Measurements from ENCODE around the gene IL17B.
"Not testable (repeated sequence)": the region's sequence is repeated elsewhere in the genome, so short reads cannot be mapped to it uniquely, and the experiment has no call there.

Gene IL17B

DNA sequence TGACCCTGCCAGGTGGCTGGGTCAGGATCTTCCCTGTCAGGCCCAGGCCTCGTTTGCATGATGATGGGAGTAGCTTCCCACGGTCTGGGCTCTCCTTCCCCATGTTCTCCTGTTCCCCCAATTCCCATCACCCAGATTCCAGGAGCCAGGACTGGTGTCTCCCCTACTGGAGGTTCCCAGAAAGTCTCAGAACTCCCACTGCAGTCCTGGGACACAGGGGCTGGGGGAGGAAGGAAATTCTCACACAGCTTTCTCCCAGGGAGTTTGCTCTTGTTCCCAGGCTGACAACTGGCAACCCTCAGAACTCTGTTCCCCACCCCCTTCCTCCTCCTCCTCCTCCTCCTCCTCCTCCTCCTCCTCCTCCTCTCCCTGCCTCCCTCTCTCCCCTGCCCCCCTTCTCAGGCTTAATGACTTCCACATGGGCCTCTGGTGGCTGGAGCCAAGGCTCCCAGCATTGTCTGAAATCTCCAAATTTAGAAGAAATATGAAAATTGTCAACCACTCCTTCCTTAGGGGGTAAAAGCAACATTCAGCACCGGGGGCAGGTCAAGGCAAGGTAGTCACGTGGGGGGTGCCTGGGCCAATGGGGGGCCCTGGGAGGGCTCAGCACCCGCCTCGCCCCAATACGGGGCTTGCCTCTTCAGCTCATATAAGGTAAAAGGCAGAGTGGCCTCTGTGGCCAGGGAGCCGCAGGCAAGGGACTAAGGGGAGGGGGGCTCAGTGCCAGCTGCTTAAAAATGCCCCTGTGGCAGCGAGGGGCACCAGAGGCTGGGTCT is 27.3 kb upstream of the IL17B start:
- Histone ChIP-seq H3K27ac (ENCODE audit: low read length) (peak overlapping the region; percentile 99), H3K27me3 (ENCODE audit: low read depth, low read length) (no peaks in the 10 kb centered on the region), H3K4me1 (ENCODE audit: control insufficient read depth in 1 of 2, insufficient read depth in 2 of 2, low read length in 2 of 2) (peaks cover 0 to 11% of the 10 kb centered on the region in 2 donors), H3K9me3 (ENCODE audit: control insufficient read depth in 1 of 2, low read length in 2 of 2) (no peaks in the 10 kb centered on the region), H3K4me3 (ENCODE audit: low read depth in 1 of 2, low read length in 2 of 2) (peak overlapping the region; percentile 76 to 84), H3K36me3 (ENCODE audit: control insufficient read depth in 1 of 2, insufficient read depth in 2 of 2, low read length in 2 of 2) (peaks cover 9 to 25% of the 10 kb centered on the region in 2 donors)

- H3K27ac ChIP-seq (ENCODE audit: low read length), result peak overlapping the region; percentile 92
- peak overlapping the region; percentile 12 to 39 for H3K4me3 ChIP-seq (ENCODE audit: low read depth in 1 of 2, low read length in 2 of 2)
Observed at GRCh38 chr5:149405550-149406202, 26.6 kb upstream of the IL17B start.

DNA sequence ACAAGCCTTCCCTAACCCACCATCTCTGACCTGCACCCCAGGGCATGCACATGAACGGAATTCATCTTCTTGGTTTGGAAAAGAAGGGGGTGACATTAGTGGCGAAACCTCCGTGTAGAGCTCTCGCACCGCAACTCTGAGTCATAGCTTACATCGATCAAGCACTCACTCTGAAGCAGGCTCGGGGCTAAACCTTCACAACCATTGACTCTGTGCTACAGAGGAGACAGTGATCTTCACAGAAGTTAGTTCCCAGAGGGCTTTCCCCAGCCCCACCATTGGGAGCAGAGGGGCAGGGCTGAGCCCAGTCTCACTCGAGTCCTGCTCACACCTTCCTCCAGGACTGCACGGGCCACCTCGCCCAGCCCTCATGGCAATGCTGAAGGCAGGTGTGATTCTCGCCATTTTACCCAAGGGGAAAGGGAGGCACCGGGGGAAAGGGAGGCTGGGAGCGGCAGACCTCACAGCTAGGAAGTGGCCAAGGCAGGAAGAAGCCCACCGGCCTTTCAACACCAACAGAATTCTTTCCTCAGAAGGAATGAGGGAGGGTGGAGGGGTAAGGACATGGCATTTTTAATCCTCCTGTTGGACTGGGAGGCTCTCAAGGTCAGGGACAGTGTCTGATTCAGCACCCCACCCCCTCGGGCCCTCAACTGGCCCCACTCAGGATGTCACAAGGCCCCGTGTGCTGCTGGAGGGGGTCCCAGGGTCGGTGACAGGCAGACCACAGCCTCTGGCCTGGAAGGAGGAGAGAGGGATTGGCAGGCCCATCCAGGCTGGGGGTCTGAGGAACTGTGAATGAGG is 25.9 kb upstream of the IL17B start:
- Histone ChIP-seq H3K27ac (ENCODE audit: low read length) (peak overlapping the region; percentile 92), H3K4me1 (ENCODE audit: control insufficient read depth in 1 of 2, insufficient read depth in 2 of 2, low read length in 2 of 2) (peaks cover 0 to 11% of the 10 kb centered on the region in 2 donors), H3K27me3 (ENCODE audit: low read depth, low read length) (no peaks in the 10 kb centered on the region), H3K4me3 (ENCODE audit: low read depth in 1 of 2, low read length in 2 of 2) (peak overlapping the region in 1 of 2 donors; percentile 39), H3K9me3 (ENCODE audit: control insufficient read depth in 1 of 2, low read length in 2 of 2) (no peaks in the 10 kb centered on the region), H3K36me3 (ENCODE audit: control insufficient read depth in 1 of 2, insufficient read depth in 2 of 2, low read length in 2 of 2) (peaks cover 9 to 13% of the 10 kb centered on the region in 2 donors)

More at GRCh38 chr5:149405550-149406202, 26.6 kb upstream of the IL17B start:
- Histone ChIP-seq H3K9me3 (ENCODE audit: control insufficient read depth in 1 of 2, low read length in 2 of 2) (no peaks in the 10 kb centered on the region), H3K36me3 (ENCODE audit: control insufficient read depth in 1 of 2, insufficient read depth in 2 of 2, low read length in 2 of 2) (peaks cover 9 to 21% of the 10 kb centered on the region in 2 donors), H3K4me1 (ENCODE audit: control insufficient read depth in 1 of 2, insufficient read depth in 2 of 2, low read length in 2 of 2) (peaks cover 0 to 11% of the 10 kb centered on the region in 2 donors), H3K27me3 (ENCODE audit: low read depth, low read length) (no peaks in the 10 kb centered on the region)

GRCh38 chr5:149403923-149404745 is 25.0 kb upstream of the IL17B start:
- Histone ChIP-seq H3K36me3 (ENCODE audit: control insufficient read depth in 1 of 2, insufficient read depth in 2 of 2, low read length in 2 of 2) (peaks cover 6 to 7% of the 10 kb centered on the region in 2 donors), H3K27ac (ENCODE audit: low read length) (peak overlapping the region; percentile 92), H3K4me1 (ENCODE audit: control insufficient read depth in 1 of 2, insufficient read depth in 2 of 2, low read length in 2 of 2) (peaks cover 0 to 11% of the 10 kb centered on the region in 2 donors), H3K9me3 (ENCODE audit: control insufficient read depth in 1 of 2, low read length in 2 of 2) (no peaks in the 10 kb centered on the region), H3K4me3 (ENCODE audit: low read depth in 1 of 2, low read length in 2 of 2) (no peak overlapping the region), H3K27me3 (ENCODE audit: low read depth, low read length) (no peaks in the 10 kb centered on the region)

DNA sequence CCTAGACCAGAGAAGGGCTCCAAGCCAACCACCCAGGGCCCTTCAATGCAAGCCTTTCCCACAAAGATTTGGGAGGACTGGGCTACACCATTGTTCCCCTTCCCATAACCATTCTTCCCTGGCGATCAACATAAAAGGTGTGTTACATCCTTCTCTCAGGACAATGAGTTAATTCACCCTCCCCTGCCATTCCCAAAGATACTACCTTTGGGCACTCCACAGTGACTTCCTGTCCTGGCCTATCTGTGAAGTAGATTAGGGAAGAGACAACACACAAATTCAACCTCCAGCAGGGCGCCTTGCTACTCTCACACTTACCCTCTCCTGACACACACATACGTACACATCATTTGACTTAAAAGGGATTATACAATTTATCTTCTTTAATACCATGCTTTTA is 23.2 kb upstream of the IL17B start:
- no peak overlapping the region for H3K4me3 ChIP-seq (ENCODE audit: low read depth in 1 of 2, low read length in 2 of 2)
- no peaks in the 10 kb centered on the region for H3K36me3 ChIP-seq (ENCODE audit: control insufficient read depth in 1 of 2, insufficient read depth in 2 of 2, low read length in 2 of 2)
- no peaks in the 10 kb centered on the region for H3K9me3 ChIP-seq (ENCODE audit: control insufficient read depth in 1 of 2, low read length in 2 of 2)
- H3K27me3 ChIP-seq (ENCODE audit: low read depth, low read length), result no peaks in the 10 kb centered on the region
- H3K27ac ChIP-seq (ENCODE audit: low read length), result no peak overlapping the region
- H3K4me1 ChIP-seq (ENCODE audit: control insufficient read depth in 1 of 2, insufficient read depth in 2 of 2, low read length in 2 of 2), result peaks cover 0 to 11% of the 10 kb centered on the region in 2 donors

- H3K27ac ChIP-seq (ENCODE audit: low read length), result no peak overlapping the region
Observed at GRCh38 chr5:149401051-149401450, 22.0 kb upstream of the IL17B start.

GRCh38 chr5:149400304-149400703 is 21.2 kb upstream of the IL17B start:
- Histone ChIP-seq H3K27ac (ENCODE audit: low read length) (peak overlapping the region; percentile 18), H3K4me3 (ENCODE audit: low read depth in 1 of 2, low read length in 2 of 2) (peak overlapping the region in 1 of 2 donors; percentile 31), H3K9me3 (ENCODE audit: control insufficient read depth in 1 of 2, low read length in 2 of 2) (no peaks in the 10 kb centered on the region), H3K27me3 (ENCODE audit: low read depth, low read length) (no peaks in the 10 kb centered on the region), H3K4me1 (ENCODE audit: control insufficient read depth in 1 of 2, insufficient read depth in 2 of 2, low read length in 2 of 2) (peaks cover 0 to 2% of the 10 kb centered on the region in 2 donors), H3K36me3 (ENCODE audit: control insufficient read depth in 1 of 2, insufficient read depth in 2 of 2, low read length in 2 of 2) (no peaks in the 10 kb centered on the region)

More at GRCh38 chr5:149401051-149401450, 22.0 kb upstream of the IL17B start:
- no peaks in the 10 kb centered on the region for H3K36me3 ChIP-seq (ENCODE audit: control insufficient read depth in 1 of 2, insufficient read depth in 2 of 2, low read length in 2 of 2)
- H3K4me1 ChIP-seq (ENCODE audit: control insufficient read depth in 1 of 2, insufficient read depth in 2 of 2, low read length in 2 of 2), result peaks cover 0 to 10% of the 10 kb centered on the region in 2 donors
- H3K27me3 ChIP-seq (ENCODE audit: low read depth, low read length), result no peaks in the 10 kb centered on the region
- H3K9me3 ChIP-seq (ENCODE audit: control insufficient read depth in 1 of 2, low read length in 2 of 2), result no peaks in the 10 kb centered on the region
- H3K4me3 ChIP-seq (ENCODE audit: low read depth in 1 of 2, low read length in 2 of 2), result no peak overlapping the region

GRCh38 chr5:149399775-149400174 is 20.7 kb upstream of the IL17B start:
- Histone ChIP-seq H3K4me1 (ENCODE audit: control insufficient read depth in 1 of 2, insufficient read depth in 2 of 2, low read length in 2 of 2) (no peaks in the 10 kb centered on the region), H3K4me3 (ENCODE audit: low read depth in 1 of 2, low read length in 2 of 2) (no peak overlapping the region), H3K9me3 (ENCODE audit: control insufficient read depth in 1 of 2, low read length in 2 of 2) (no peaks in the 10 kb centered on the region), H3K27me3 (ENCODE audit: low read depth, low read length) (no peaks in the 10 kb centered on the region), H3K27ac (ENCODE audit: low read length) (peak overlapping the region; percentile 18), H3K36me3 (ENCODE audit: control insufficient read depth in 1 of 2, insufficient read depth in 2 of 2, low read length in 2 of 2) (no peaks in the 10 kb centered on the region)

DNA sequence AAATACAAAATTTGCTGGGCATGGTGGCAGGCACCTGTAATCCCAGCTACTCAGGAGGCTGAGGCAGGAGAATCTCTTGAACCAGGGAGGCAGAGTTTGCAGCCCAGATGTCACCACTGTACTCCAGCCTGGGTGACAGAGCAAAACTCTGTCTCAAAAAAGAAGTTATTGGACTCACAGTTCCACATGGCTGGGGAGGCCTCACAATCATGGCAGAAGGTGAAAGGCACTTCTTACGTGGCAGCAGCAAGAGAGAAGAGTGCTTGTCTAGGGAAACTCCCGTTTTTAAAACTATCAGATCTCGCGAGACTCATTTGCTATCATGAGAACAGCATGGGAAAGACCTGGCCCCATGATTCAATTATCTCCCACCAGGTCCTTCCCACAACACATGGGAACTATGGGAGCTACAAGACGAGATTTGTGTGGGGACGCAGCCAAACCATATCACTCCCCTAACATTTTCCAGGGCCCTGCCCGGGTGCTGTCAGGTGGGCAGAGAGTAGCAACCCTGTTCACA is 19.7 kb upstream of the IL17B start:
- not testable (repeated sequence) for H3K27ac ChIP-seq (ENCODE audit: low read length); H3K27me3 ChIP-seq (ENCODE audit: low read depth, low read length); H3K36me3 ChIP-seq (ENCODE audit: control insufficient read depth in 1 of 2, insufficient read depth in 2 of 2, low read length in 2 of 2); H3K9me3 ChIP-seq (ENCODE audit: control insufficient read depth in 1 of 2, low read length in 2 of 2); H3K4me1 ChIP-seq (ENCODE audit: control insufficient read depth in 1 of 2, insufficient read depth in 2 of 2, low read length in 2 of 2); H3K4me3 ChIP-seq (ENCODE audit: low read depth in 1 of 2, low read length in 2 of 2)

- Histone ChIP-seq H3K4me3 (ENCODE audit: low read depth in 1 of 2, low read length in 2 of 2) (no peak overlapping the region), H3K27me3 (ENCODE audit: low read depth, low read length) (no peaks in the 10 kb centered on the region), H3K27ac (ENCODE audit: low read length) (no peak overlapping the region), H3K36me3 (ENCODE audit: control insufficient read depth in 1 of 2, insufficient read depth in 2 of 2, low read length in 2 of 2) (no peaks in the 10 kb centered on the region), H3K4me1 (ENCODE audit: control insufficient read depth in 1 of 2, insufficient read depth in 2 of 2, low read length in 2 of 2) (no peaks in the 10 kb centered on the region), H3K9me3 (ENCODE audit: control insufficient read depth in 1 of 2, low read length in 2 of 2) (no peaks in the 10 kb centered on the region)
Observed at GRCh38 chr5:149397530-149397929, 18.4 kb upstream of the IL17B start.
